ENCODE data around the gene C1QL2. TPM values are rescaled to one million over a fixed set of nuclear protein-coding genes. Genes with fewer than 3 reads are reported as not detected.

C1QL2 gene
- total and polyA plus RNA-seq, 2 experiments from 2014 or later, result 0.69 to 0.87 TPM

DNA sequence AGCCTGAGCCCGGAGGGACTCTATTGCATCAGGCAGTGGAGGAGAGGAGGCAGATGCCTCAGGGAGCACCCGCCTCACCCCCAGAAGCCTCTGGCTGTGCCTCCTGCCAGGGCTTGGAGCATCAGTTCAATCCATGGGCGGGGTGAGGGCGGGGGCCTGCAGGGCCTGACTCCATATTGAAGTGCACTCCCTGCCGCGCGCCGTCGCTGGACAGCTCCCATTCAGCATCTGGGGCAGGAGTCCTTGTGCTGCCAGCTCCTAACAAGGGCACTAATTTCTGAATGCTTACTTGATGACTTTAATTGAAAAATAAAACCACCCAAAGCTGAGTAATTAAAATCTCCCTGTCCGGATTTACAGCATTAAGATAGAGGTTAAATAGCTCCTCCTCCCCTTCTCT lies 23.8 kb downstream of the C1QL2 start:
- no peak for ATAC-seq
- Mint-ChIP-seq H3K27me3 (ENCODE audit: insufficient read depth, low read depth, poor library complexity) (peaks cover 19% of the 10 kb centered on the region), H3K4me1 (peaks cover 31% of the 10 kb centered on the region), H3K36me3 (ENCODE audit: low read depth) (no peaks in the 10 kb centered on the region; the same call in 2 of the 3 replicates), H3K4me3 (no peak overlapping the region), H3K9me3 (no peaks in the 10 kb centered on the region), H3K27ac (no peak overlapping the region)
- Histone ChIP-seq H4K20me1 (replicated peaks; ENCODE audit: insufficient read depth) (no peaks in the 10 kb centered on the region), H3K36me3 (ENCODE audit: insufficient read depth) (no peaks in the 10 kb centered on the region), H3K4me2 (no peak overlapping the region), H3K79me2 (replicated peaks; ENCODE audit: insufficient read depth) (no peaks in the 10 kb centered on the region), H3K9me2 (ENCODE audit: insufficient read depth) (no peaks in the 10 kb centered on the region), H2AFZ (no peak overlapping the region), H3F3A (replicated peaks; ENCODE audit: low read depth) (no peaks in the 10 kb centered on the region), H3K27ac (ENCODE audit: low read depth) (no peak overlapping the region), H3K4me1 (ENCODE audit: insufficient read depth) (peaks cover 10% of the 10 kb centered on the region), H3K4me3 (no peak overlapping the region), H3K27me3 (ENCODE audit: insufficient read depth) (no peaks in the 10 kb centered on the region)
- DNase-seq (ENCODE audit: low spot score), result no peak
- TF ChIP-seq, protein P1, sequence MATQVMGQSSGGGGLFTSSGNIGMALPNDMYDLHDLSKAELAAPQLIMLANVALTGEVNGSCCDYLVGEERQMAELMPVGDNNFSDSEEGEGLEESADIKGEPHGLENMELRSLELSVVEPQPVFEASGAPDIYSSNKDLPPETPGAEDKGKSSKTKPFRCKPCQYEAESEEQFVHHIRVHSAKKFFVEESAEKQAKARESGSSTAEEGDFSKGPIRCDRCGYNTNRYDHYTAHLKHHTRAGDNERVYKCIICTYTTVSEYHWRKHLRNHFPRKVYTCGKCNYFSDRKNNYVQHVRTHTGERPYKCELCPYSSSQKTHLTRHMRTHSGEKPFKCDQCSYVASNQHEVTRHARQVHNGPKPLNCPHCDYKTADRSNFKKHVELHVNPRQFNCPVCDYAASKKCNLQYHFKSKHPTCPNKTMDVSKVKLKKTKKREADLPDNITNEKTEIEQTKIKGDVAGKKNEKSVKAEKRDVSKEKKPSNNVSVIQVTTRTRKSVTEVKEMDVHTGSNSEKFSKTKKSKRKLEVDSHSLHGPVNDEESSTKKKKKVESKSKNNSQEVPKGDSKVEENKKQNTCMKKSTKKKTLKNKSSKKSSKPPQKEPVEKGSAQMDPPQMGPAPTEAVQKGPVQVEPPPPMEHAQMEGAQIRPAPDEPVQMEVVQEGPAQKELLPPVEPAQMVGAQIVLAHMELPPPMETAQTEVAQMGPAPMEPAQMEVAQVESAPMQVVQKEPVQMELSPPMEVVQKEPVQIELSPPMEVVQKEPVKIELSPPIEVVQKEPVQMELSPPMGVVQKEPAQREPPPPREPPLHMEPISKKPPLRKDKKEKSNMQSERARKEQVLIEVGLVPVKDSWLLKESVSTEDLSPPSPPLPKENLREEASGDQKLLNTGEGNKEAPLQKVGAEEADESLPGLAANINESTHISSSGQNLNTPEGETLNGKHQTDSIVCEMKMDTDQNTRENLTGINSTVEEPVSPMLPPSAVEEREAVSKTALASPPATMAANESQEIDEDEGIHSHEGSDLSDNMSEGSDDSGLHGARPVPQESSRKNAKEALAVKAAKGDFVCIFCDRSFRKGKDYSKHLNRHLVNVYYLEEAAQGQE (IDR thresholded peaks at IDR 0.05; ENCODE audit: unreplicated experiment), result peak; percentile 62
- TF ChIP-seq ZNF331 (CRISPR knock-in tag; IDR thresholded peaks at IDR 0.05; ENCODE audit: low read depth) (no peak), ZNF114 (CRISPR knock-in tag; IDR thresholded peaks at IDR 0.05) (no peak)

DNA sequence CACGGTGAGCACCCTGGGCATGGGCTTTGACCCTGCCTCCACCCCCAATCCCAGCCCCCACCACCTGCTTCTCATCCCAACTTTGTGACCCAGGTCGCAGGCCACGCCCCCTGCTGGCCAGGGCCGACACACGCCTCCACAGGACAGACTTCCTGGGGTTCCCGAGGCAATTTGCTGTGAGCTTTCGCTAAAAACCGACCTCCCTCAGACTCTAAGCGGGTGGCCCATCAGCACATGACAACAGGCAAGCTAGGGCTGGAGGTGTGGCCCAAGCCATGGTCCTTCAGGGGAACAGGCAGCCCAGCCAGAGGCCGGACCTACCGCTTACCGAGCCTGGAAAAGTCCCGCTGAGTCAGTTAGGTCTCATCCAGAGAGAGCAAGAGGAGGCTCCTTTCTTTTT lies 31.9 kb downstream of the C1QL2 start:
- Histone ChIP-seq H3K4me2 (peak overlapping the region; percentile 71), H3K79me2 (replicated peaks; ENCODE audit: insufficient read depth) (no peaks in the 10 kb centered on the region), H3K27me3 (ENCODE audit: insufficient read depth) (no peaks in the 10 kb centered on the region), H3K27ac (ENCODE audit: low read depth) (no peak overlapping the region; the same call in 1 of the 2 replicates), H3K4me1 (ENCODE audit: insufficient read depth) (peaks cover 27% of the 10 kb centered on the region), H3F3A (replicated peaks; ENCODE audit: low read depth) (no peaks in the 10 kb centered on the region), H2AFZ (peak overlapping the region; percentile 84; the same call in 1 of the 2 replicates), H3K36me3 (ENCODE audit: insufficient read depth) (no peaks in the 10 kb centered on the region), H3K4me3 (peak overlapping the region; percentile 36; the same call in 1 of the 2 replicates), H4K20me1 (replicated peaks; ENCODE audit: insufficient read depth) (no peaks in the 10 kb centered on the region), H3K9me2 (ENCODE audit: insufficient read depth) (no peaks in the 10 kb centered on the region)
- H3K36me3 Mint-ChIP-seq (ENCODE audit: low read depth), result no peaks in the 10 kb centered on the region
- H3K9me3 Mint-ChIP-seq, result no peaks in the 10 kb centered on the region
- peak overlapping the region; percentile 26; the same call in 2 of the 3 replicates for H3K4me3 Mint-ChIP-seq
- H3K27me3 Mint-ChIP-seq (ENCODE audit: insufficient read depth, low read depth, poor library complexity), result peaks cover 16% of the 10 kb centered on the region
- H3K4me1 Mint-ChIP-seq, result peaks cover 31% of the 10 kb centered on the region
- TF ChIP-seq STAT1 (IDR thresholded peaks at IDR 0.05; ENCODE audit: unreplicated experiment), result no peak
- TF ChIP-seq, protein P2, sequence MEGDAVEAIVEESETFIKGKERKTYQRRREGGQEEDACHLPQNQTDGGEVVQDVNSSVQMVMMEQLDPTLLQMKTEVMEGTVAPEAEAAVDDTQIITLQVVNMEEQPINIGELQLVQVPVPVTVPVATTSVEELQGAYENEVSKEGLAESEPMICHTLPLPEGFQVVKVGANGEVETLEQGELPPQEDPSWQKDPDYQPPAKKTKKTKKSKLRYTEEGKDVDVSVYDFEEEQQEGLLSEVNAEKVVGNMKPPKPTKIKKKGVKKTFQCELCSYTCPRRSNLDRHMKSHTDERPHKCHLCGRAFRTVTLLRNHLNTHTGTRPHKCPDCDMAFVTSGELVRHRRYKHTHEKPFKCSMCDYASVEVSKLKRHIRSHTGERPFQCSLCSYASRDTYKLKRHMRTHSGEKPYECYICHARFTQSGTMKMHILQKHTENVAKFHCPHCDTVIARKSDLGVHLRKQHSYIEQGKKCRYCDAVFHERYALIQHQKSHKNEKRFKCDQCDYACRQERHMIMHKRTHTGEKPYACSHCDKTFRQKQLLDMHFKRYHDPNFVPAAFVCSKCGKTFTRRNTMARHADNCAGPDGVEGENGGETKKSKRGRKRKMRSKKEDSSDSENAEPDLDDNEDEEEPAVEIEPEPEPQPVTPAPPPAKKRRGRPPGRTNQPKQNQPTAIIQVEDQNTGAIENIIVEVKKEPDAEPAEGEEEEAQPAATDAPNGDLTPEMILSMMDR (conservative IDR thresholded peaks at IDR 0.05; ENCODE audit: low read depth in 2 of 2), result peak; percentile 76 to 86
- TF ChIP-seq, protein P3, sequence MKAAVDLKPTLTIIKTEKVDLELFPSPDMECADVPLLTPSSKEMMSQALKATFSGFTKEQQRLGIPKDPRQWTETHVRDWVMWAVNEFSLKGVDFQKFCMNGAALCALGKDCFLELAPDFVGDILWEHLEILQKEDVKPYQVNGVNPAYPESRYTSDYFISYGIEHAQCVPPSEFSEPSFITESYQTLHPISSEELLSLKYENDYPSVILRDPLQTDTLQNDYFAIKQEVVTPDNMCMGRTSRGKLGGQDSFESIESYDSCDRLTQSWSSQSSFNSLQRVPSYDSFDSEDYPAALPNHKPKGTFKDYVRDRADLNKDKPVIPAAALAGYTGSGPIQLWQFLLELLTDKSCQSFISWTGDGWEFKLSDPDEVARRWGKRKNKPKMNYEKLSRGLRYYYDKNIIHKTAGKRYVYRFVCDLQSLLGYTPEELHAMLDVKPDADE (IDR thresholded peaks at IDR 0.05), result no peak
- peak; percentile 93 for DNase-seq (ENCODE audit: low spot score)
- ATAC-seq, result peak; percentile 94
- H3K27ac Mint-ChIP-seq, result no peak overlapping the region

Measured in GM23338 (cell line).